Testis (tissue), 3 donors: ENCODE results near the gene MROH7. TPM values are rescaled to one million over a fixed set of nuclear protein-coding genes. Genes with fewer than 3 reads are reported as not detected.

Source experiments
- DNase-seq: peaks from one replicate; pipeline ENCODE4 v3.0.0-alpha.2; 2019
- H3K27ac ChIP-seq, 2 donors: fragments of 200-600 bp; sonication (generic); one replicate each; pipeline ENCODE4 v1.5.1; 2019
- H3K27me3 ChIP-seq: fragments of 200-600 bp; sonication (generic); one replicate; pipeline ENCODE4 v1.5.1; 2019
- H3K36me3 ChIP-seq: fragments of 200-600 bp; sonication (generic); one replicate; pipeline ENCODE4 v1.5.1; 2017; ENCODE audit warnings: low read depth; ENCODE audit errors: missing control alignments
- H3K4me1 ChIP-seq: fragments of 200-600 bp; sonication (generic); one replicate; pipeline ENCODE4 v1.5.1; 2019
- H3K4me3 ChIP-seq, 2 donors: fragments of 200-600 bp; sonication (generic); one replicate each; pipeline ENCODE4 v1.5.1; 2017 to 2019
- H3K9me3 ChIP-seq: fragments of 200-600 bp; sonication (generic); one replicate; pipeline ENCODE4 v1.5.1; 2017
- POLR2A ChIP-seq: fragments of 450-650 bp; IDR thresholded peaks from one replicate; pipeline ENCODE4 v1.6.1; 2017; ENCODE audit warnings: antibody characterized with exemption, mild to moderate bottlenecking, moderate library complexity
- WGBS, 2 donors: methylation state at CpG; one replicate each; pipeline ENCODE4 v1.1.5; 2018; 5-methylcytosine and 5-hydroxymethylcytosine counted together
- intact Hi-C: fragments of 100-400 bp; cut with DNase I; formaldehyde crosslinking; loops from one replicate; pipeline ENCODE4 v1.15.1; 2023; ENCODE audit warnings: low total_unique reads
- polyA plus RNA-seq: library from polyadenylated mRNA; stranded (reverse); fragments of 350-450 nt; fragmentation: Illumina TruSeq; extraction: RNeasy Lipid Tissue Mini Kit (QIAGEN cat#74804); gene quantifications from one replicate; pipeline ENCODE4 v1.2.3, GENCODE V29; 2014; ENCODE audit warnings: low read depth, low replicate concordance; ENCODE audit not compliant: insufficient read depth
- total RNA-seq, 2 donors: library from RNA; depleted of rRNA; stranded (reverse); fragments of >200 nt; gene quantifications; one replicate each; pipeline ENCODE4 v1.2.3, GENCODE V29; 2016
- TF ChIP-seq, protein P1 (sequence below), 3 experiments: fragments of 450-650 bp in 2 of 3; fragments of 200-600 bp in 1 of 3; sonication (generic) in 1 of 3; IDR thresholded peaks; one replicate each; pipeline ENCODE4 v1.5.1; 2016 to 2019; ENCODE audit warnings: antibody characterized with exemption in 3 of 3, mild to moderate bottlenecking in 2 of 3, moderate library complexity in 1 of 3

MROH7 gene
- total and polyA plus RNA-seq, 3 donors from 2014 or later = 72.7 to 236 (median 162) TPM

DNA sequence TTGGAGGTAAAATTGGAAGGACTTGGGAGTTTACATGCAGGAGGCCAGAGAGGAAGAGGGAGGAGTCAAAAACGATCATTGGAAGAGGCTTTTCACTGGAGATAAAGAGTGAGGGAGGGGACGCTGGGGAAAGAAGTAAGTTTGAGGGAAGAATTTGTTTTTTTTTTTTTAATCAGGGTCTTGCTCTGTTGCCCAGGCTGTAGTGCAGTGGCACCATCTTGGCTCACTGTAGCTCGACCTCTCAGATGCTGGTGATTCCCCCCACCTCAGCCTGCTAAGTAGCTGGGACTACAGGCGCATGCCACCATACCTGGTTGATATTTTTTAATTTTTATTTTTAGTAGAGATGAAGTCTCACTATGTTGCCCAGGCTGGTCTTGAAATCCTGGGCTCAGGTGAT is 1.2 kb upstream of the MROH7 start:
- no peaks in the 10 kb centered on the region for H3K36me3 ChIP-seq
- intact Hi-C loops = no loop called here
- H3K9me3 ChIP-seq = no peaks in the 10 kb centered on the region
- TF ChIP-seq POLR2A = no peak
- TF ChIP-seq, protein P1, sequence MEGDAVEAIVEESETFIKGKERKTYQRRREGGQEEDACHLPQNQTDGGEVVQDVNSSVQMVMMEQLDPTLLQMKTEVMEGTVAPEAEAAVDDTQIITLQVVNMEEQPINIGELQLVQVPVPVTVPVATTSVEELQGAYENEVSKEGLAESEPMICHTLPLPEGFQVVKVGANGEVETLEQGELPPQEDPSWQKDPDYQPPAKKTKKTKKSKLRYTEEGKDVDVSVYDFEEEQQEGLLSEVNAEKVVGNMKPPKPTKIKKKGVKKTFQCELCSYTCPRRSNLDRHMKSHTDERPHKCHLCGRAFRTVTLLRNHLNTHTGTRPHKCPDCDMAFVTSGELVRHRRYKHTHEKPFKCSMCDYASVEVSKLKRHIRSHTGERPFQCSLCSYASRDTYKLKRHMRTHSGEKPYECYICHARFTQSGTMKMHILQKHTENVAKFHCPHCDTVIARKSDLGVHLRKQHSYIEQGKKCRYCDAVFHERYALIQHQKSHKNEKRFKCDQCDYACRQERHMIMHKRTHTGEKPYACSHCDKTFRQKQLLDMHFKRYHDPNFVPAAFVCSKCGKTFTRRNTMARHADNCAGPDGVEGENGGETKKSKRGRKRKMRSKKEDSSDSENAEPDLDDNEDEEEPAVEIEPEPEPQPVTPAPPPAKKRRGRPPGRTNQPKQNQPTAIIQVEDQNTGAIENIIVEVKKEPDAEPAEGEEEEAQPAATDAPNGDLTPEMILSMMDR (IDR thresholded peaks at IDR 0.05) = no peak
- WGBS, 2 donors = 63 to 67% methylated on average over 4 of the region's 4 CpGs
- H3K27me3 ChIP-seq = no peaks in the 10 kb centered on the region
- no peaks in the 10 kb centered on the region for H3K4me1 ChIP-seq
- no peak overlapping the region for H3K27ac ChIP-seq
- no peak for DNase-seq
- H3K4me3 ChIP-seq = no peak overlapping the region

DNA sequence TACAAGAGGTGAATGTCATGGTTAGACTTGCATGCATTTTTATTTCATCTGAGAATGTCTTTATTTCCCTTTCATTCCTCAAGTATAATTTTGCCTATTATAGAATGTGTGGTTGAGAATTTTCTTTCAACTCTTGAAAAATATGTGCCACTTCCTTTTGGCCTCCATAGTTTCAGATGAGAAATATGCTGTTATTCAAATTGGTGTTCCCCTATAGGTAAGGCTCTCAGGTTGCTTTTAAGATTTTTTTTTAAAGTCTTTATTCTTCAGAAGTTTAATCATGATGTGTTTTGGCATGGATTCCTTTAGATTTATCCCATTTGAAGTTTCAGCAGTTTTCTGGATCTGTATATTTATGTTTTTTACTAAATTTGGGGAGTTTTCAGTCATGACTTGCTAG is 2.1 kb downstream of the MROH7 start:
- intact Hi-C loops = no loop called here
- no peak for TF ChIP-seq POLR2A
- TF ChIP-seq, protein P1 (IDR thresholded peaks at IDR 0.05) = no peak
- Histone ChIP-seq H3K27me3 (no peaks in the 10 kb centered on the region), H3K9me3 (no peaks in the 10 kb centered on the region), H3K36me3 (no peaks in the 10 kb centered on the region), H3K4me1 (no peaks in the 10 kb centered on the region), H3K4me3 (no peak overlapping the region), H3K27ac (no peak overlapping the region)
- DNase-seq = no peak

GRCh38 chr1:54645806-54646676 is 4.5 kb downstream of the MROH7 start:
- intact Hi-C loops = no loop called here
- Histone ChIP-seq H3K4me3 (no peak overlapping the region), H3K9me3 (no peaks in the 10 kb centered on the region), H3K27ac (no peak overlapping the region), H3K36me3 (no peaks in the 10 kb centered on the region), H3K4me1 (no peaks in the 10 kb centered on the region), H3K27me3 (no peaks in the 10 kb centered on the region)
- no peak for DNase-seq
- WGBS, 2 donors = 70 to 71% methylated on average over 7 of the region's 7 CpGs
- TF ChIP-seq, protein P1 (IDR thresholded peaks at IDR 0.05) = no peak
- no peak for TF ChIP-seq POLR2A

DNA sequence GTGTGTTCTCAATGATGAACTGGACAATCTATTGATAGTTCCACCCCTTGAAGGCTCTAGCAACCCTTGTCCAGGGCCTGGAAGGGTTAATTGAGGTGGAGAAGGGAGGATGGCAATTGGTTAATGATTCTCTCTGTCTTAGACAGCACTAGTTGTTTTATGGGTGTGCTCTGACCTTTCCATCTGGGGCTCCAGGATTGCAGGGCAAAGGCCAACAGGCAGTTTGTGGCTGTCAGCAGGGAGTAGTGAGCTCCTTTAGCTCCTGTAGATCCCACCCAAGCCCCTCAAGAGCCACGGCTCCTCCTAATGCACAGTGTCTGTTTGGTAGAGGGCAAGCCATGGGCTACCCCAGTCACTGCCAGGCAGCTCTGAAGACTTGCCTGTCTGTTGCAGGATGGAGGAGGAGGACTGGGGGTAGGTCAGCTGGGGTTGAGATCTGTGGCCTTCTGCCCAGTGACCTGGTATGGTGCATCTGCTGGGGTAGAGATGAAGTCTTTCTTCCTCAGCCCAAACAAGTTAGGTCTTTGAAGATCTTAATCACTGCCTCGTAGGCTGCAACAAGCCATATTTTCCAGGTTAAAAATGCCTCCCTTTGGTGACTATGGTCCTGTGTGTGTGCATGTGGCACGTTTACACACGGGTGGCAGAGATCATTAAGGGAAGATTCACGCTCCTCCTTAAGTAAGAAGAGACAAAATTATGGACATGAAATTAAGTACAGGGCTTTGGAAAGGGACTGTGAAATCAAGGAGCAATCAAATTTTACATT is 7.7 kb downstream of the MROH7 start:
- TF ChIP-seq POLR2A = no peak
- no peak overlapping the region for H3K27ac ChIP-seq
- H3K4me3 ChIP-seq = no peak overlapping the region
- no peak for DNase-seq
- H3K9me3 ChIP-seq = no peaks in the 10 kb centered on the region
- H3K27me3 ChIP-seq = no peaks in the 10 kb centered on the region
- intact Hi-C loops = no loop called here
- H3K4me1 ChIP-seq = no peaks in the 10 kb centered on the region
- no peaks in the 10 kb centered on the region for H3K36me3 ChIP-seq
- WGBS, 2 donors = 70 to 85% methylated on average over 4 to 5 of the region's 5 CpGs

GRCh38 chr1:54649921-54650320 is 8.3 kb downstream of the MROH7 start:
- Histone ChIP-seq H3K4me3 (no peak overlapping the region), H3K4me1 (no peaks in the 10 kb centered on the region), H3K27ac (no peak overlapping the region), H3K36me3 (no peaks in the 10 kb centered on the region), H3K9me3 (no peaks in the 10 kb centered on the region), H3K27me3 (no peaks in the 10 kb centered on the region)
- intact Hi-C loops = no loop called here
- 93 to 100% methylated on average over 1 of the region's 1 CpG for WGBS, 2 donors
- DNase-seq = no peak
- TF ChIP-seq POLR2A = no peak
- TF ChIP-seq, protein P1 (IDR thresholded peaks at IDR 0.05) = no peak
